GM18508 (cell line): Measurements from ENCODE around the gene NPL.

Source experiments
- ATAC-seq: cut with Tn5 transposase; IDR thresholded peaks from one replicate; pipeline ENCODE4 v1.9.1; 2021; ENCODE audit warnings: moderate number of reproducible peaks; ENCODE audit not compliant: insufficient read depth, unreplicated experiment

The NPL gene

GRCh38 chr1:182857212-182857611 is 67.6 kb downstream of the NPL start:
- ATAC-seq: no peak

GRCh38 chr1:182860658-182861057 is 71.1 kb downstream of the NPL start:
- no peak for ATAC-seq

GRCh38 chr1:182861994-182862393 is 72.4 kb downstream of the NPL start:
- no peak for ATAC-seq

GRCh38 chr1:182862827-182863226 is 73.3 kb downstream of the NPL start:
- no peak for ATAC-seq

- no peak for ATAC-seq
Observed at GRCh38 chr1:182863940-182864339, 74.4 kb downstream of the NPL start.

- no peak for ATAC-seq
Observed at GRCh38 chr1:182867861-182868260, 78.3 kb downstream of the NPL start.

- ATAC-seq: no peak
Observed at GRCh38 chr1:182869241-182869666, 79.7 kb downstream of the NPL start.

- no peak for ATAC-seq
Observed at GRCh38 chr1:182872881-182873280, 83.3 kb downstream of the NPL start.

GRCh38 chr1:182875889-182876288 is 86.3 kb downstream of the NPL start:
- ATAC-seq: no peak

- no peak for ATAC-seq
Observed at GRCh38 chr1:182877331-182877730, 87.8 kb downstream of the NPL start.

- ATAC-seq: no peak
Observed at GRCh38 chr1:182877842-182878241, 88.3 kb downstream of the NPL start.
